Measurements from ENCODE around the gene CCND1.
"Not testable (repeated sequence)": the region's sequence is repeated elsewhere in the genome, so short reads cannot be mapped to it uniquely, and the experiment has no call there.

CCND1 gene

GRCh38 chr11:69667619-69668604, 27.0 kb downstream of the CCND1 start:
- no peak for DNase-seq (ENCODE audit: low read depth)

DNA sequence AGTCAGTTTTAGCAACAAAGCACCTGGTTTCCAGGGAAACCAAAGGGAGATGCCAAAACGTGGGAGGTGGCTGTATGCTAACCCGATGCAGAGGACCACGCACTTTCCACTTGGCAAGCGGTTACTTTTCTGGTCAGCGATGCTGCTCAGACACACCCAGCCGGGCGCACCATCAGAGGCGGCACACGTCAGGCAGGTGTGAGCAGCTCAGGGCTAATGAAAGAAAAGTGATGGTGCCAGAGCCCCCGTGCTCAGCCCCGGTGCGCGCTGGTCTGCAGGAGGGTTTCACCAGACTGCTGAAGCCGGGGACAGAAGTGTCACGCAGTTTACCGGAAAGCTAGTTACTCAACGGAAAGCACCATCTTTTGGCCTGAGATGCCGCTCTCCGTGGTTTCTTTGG, 28.5 kb downstream of the CCND1 start:
- no peak for DNase-seq (ENCODE audit: low read depth)

DNA sequence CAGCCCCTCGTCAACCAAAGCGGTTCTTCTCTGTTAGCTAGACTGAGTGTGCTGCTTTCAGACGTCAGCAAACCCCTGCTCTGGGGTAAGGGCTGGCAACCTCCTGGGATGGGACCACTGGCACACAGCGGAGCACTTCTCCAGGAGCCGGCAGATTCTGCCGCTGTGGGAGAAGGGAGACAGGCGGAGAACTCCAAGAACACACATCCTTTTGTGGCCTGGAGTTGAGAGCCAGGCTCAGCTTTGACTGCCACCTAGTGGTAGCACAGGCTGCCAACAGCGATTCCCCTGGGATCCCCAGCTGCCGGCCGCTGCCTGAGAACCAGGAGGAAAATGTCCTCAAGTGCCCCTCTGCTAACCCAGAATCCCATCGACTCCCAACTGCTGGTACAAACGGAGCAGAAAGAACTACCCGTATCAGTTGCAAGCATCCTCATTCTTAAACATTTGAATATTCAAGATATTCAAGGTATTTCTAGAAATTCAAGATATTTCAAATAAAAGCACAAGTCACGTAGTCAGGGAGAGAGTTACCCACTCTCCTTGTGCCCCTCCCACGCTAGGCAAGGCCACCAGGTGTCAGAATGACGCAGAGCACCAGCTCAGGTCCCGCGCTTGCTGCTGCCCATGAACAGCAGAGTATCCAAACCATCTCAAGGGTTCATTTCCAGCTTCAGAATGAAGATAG, 29.3 kb downstream of the CCND1 start:
- peak; percentile 43 for DNase-seq (ENCODE audit: low read depth)

DNA sequence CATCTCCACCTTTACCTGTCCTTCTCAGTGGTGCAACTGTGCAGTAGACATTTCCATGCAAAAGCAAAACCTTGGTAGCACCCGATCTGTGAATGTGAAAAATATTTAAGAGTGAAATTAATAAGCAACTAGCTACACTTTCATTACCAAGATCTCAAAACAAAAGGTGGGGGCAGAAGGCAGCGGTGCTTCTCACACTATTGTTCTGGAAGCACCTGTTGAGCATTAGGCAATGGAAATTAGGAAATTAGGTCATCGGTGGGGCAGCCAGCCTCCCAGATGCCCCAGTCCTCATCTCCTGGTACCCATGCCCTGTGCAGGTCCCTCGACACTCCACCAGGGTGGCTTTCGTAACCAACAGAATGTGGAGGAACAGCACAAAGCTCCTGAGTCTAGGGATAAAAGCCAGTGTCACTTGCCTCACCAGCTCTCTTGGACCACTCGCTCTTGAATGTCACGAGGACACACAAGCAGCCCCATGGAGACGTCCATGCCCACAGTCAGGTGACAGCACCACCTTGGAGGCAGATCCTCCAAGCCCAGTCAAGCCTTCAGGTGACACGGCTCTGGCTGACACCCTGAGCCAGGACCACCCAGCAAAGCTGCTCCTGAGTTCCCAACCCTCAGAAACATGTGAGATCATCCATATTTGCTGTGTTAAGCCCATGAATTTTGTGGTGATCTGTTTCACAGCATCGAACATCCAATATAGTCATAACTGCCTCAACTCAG, 30.9 kb downstream of the CCND1 start:
- DNase-seq (ENCODE audit: low read depth) = no peak

- no peak for DNase-seq (ENCODE audit: low read depth)
These were observed 33.4 kb downstream of the CCND1 start for GRCh38 chr11:69674267-69674885.

DNA sequence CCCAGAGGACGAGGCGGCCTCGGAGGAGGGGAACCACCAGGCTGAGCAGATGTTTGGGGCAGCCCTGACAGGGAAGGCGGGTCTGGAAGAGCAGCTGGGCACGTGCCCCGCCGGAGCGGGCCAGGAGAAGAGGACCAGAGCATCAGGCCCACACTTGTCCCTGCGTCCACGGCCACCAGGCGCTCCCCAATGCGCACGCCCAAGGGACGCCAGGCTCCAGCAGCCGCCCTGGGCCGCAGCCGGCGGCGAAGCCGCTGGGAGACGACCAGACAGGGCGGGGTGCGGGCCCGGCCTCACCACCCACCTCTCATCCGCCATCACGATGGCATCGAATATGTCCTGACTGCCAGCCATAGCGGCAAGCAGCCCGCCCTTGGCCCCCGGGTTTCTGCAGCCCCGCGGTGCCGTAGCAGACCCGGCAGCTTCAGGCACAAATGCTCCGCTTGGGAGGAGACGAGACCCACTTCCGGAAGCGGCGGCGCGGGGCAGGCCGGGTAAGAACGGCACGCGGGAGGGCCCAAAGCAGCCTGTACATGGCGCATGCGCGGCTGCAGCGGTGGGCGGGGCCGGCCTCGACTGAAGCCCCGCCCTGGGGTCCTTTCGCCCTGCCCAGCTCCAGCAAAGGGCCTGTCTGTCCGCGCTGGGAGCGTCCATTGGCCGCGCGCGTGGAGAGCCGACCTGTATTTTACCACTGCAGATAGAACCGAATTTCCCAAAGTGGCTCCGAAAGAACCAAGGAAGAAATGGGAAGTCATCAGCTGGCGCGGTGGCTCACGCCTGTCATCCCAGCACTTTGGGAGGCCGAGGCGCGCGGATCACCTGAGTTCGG, 34.1 kb downstream of the CCND1 start, which contains the start of gene LTO1:
Gene LTO1 (minus strand): TSS at position 468 of the 829 bp plus-strand sequence. CDS start 114 bp downstream, at position 354.
- peak; percentile 91 for DNase-seq (ENCODE audit: low read depth)

DNA sequence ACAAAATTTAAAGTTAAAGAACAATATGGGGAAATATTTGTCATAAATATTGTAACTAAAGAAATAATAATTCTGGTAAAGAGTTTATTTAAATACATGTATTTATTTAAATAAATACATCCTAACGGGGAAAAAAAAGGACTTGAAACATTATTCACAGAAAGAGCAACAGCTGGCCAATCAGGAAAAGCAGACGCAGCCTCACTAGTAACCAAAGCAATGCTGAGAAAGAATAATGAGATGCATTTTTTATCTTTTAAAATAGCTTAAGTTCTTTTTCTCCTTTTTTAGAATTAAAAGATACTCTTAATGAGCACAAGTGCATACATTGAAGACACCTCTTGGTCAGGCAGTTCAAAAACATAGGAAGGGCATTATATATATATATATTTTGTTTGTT, 36.8 kb downstream of the CCND1 start:
- no peak for DNase-seq (ENCODE audit: low read depth)

DNA sequence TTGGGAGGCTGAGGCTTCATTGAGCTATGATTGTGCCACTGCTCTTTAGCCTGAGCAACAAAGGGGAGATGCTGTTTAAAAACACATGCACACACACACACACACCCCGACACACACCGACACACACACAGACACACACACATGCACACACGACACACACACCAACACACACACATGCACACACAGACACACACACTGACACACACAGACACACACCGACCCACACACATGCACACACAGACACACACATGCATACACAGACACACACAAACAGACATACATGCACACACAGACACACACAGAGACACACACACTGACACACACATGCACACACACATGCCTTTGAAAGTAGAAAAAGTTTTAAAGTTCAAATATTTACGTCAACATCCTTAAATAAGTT, 39.7 kb downstream of the CCND1 start:
- no peak for DNase-seq (ENCODE audit: low read depth)

DNA sequence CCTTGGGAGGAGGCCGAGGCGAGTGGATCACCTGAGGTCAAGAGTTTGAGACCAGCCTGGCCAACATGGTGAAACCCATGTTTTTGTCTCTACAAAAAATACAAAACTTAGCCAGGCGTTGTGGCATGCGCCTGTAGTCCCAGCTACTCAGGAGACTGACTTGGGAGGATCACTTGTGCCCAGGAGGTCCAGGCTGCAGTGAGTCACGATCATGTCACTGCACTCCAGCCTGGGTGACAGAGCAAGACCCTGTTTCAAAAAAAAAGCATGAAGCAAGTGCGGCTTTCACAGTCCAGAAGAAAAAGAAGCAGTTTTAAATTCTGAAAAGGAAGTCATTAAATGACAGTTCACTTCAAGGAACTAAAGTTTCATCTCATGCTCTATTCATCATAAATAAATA, 41.3 kb downstream of the CCND1 start:
- no peak for DNase-seq (ENCODE audit: low read depth)

DNA sequence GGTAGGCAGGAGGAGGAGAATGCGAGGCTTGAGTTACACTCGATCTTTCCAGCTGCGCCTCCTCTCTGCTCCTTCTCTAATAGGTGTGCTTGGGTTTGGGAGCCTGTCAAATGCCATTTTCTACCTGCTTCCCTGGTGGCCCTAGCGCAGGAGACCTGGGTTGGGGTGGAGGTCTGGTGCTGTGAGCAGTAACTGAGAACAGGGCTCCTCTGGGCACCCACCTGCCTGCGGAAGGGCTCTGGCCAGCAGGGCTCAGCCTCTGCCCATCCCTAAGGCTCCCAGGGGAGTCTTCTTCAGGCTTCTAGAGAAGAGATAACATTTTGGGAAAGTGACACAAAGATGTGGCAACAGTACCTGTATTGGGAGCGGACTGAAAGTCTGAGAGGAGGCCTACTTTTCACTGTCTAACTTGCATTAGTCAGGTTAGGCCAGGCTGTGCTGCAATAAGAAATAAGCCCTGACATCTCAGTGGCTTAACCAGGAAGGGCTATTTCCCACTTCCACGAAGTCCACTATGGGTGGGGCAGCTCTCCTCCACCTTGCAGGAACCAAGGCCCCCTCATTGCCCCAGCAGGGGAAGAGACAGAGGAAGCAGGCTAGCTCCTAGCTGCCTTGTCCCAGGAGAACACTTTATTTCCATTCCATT, 41.8 kb downstream of the CCND1 start:
- no peak for DNase-seq (ENCODE audit: low read depth)

GRCh38 chr11:69683764-69684333, 42.9 kb downstream of the CCND1 start:
- no peak for DNase-seq (ENCODE audit: low read depth)

- no peak for DNase-seq (ENCODE audit: low read depth)
These were observed 43.7 kb downstream of the CCND1 start for GRCh38 chr11:69684651-69685050.

DNA sequence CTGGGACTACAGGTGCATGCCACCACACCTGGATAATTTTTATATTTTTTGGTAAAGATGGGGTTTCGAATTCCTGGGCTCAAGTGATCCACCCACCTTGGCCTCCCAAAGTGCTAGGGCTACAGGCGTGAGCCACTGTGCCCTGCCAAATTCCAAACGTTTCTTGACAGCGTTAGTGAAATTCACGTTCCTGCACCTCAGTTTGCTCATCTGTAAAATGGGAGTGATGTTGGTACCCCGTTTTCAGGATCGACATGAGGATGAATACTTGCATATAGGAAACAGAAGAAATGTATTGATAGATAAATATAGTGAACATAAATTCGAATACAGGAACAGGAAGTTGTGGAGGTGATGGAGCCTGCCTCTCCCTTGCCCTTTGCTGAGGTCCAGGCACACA, 44.4 kb downstream of the CCND1 start:
- DNase-seq (ENCODE audit: low read depth) = no peak

DNA sequence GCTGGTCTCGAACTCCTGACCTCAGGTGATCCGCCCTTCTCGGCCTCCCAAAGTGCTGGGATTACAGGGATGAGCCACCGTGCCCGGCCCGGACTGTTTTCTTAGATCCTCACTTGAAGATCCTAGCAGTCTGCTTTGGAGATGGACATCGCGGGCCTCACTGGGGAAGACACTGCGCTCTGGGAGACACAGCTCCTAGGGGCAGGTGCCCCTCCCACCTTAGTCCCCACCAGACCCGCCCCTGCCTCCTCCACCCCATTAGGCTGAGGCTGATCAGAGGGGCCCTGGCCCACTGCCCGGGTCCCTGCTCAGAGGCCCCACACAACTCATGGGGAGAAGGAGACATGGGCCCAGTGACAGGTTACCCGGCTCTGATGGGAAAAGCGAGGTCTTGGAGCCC, 45.5 kb downstream of the CCND1 start:
- no peak for DNase-seq (ENCODE audit: low read depth)

- DNase-seq (ENCODE audit: low read depth) = no peak
These were observed 45.9 kb downstream of the CCND1 start for GRCh38 chr11:69686856-69687255.

DNA sequence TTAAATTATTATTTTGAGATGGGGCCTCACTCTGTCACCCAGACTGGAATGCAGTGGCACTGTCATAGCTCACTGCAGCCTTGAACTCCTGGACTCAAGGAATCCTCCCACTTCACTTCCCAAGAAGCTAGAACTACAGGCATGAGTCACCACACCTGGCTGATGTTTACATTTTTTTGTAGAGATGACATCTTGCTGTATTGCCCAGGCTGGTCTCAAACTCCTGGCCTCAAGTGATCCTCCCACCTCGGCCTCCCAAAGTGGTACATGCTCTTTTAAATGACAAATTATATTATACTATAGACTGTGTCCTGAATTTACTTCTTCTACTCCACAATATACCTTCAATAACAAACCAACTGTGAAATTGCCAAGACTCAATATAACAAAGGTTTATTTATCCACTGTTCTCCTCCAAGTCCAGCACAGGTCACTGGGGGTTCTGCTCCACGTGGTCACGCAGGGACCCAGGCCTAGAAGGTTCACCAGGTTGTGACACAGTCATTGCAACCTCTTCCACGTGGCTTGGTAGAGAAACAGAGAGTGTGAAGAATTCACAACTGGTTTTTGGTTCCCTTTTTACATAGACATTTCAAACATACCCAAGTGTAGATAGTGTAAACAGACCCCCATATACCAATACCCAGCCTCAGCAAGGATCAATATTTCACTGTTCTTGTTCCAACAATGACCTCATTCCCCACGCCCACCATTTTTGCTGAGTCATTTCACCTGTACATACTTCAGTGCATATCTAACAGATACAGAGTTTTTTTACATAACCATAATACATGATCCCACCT, 47.2 kb downstream of the CCND1 start:
- not testable (repeated sequence) for DNase-seq (ENCODE audit: low read depth)

DNA sequence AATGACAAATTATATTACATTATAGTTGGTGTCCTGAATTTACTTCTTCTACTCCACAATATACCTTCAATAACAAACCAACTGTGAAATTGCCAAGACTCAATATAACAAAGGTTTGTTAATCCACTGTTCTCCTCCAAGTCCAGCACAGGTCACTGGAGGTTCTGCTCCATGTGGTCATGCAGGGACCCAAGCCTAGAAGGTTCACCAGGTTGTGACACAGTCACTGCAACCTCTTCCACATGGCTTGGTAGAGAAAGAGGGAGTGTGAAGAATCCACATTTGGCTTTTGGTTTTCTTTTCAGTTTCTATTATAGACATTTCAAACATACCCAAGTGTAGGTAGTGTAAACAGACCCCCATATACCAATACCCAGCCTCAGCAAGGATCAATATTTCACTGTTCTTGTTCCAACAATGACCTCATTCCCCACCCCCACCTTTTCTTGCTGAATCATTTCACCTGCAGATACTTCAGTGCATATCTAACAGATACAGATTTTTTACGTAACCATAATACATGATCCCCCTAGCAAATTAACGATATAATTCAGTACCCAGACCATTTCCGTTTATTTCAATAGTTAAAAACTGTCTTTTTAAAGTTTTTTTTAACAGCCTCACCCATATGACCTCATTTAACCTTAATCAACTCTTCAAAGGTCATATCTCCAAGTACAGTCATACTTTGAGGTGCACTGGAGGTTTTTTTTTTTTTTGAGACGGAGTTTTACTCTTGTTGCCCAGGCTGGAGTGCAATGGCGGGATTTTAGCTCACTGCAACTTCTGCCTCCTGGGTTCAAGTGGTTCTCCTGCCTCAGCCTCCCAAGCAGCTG, 48.7 kb downstream of the CCND1 start:
- no peak for DNase-seq (ENCODE audit: low read depth)

GRCh38 chr11:69691463-69691862, 50.5 kb downstream of the CCND1 start:
- DNase-seq (ENCODE audit: low read depth) = no peak

Measured in activated T-cell treated with anti-CD3 and anti-CD28 coated beads for 24 hours (primary cell).